LHCN-M2 (cell line): ENCODE data around the gene AFDN. TPM values are rescaled to one million over a fixed set of nuclear protein-coding genes. Genes with fewer than 3 reads are reported as not detected.
A peak's percentile ranks its signal among the peaks of the same experiment; 100 is the strongest.

Source experiments
- DNase-seq: peaks from one replicate; pipeline ENCODE4 v3.0.0-alpha.2; 2012; ENCODE audit warnings: low read depth
- total RNA-seq: library from RNA; depleted of rRNA; stranded (reverse); fragments of >200 nt; gene quantifications from 2 replicates; pipeline ENCODE4 v1.2.3, GENCODE V29; 2014

AFDN gene
- total RNA-seq, 1 experiment from 2014 or later, result 35.5 TPM

DNA sequence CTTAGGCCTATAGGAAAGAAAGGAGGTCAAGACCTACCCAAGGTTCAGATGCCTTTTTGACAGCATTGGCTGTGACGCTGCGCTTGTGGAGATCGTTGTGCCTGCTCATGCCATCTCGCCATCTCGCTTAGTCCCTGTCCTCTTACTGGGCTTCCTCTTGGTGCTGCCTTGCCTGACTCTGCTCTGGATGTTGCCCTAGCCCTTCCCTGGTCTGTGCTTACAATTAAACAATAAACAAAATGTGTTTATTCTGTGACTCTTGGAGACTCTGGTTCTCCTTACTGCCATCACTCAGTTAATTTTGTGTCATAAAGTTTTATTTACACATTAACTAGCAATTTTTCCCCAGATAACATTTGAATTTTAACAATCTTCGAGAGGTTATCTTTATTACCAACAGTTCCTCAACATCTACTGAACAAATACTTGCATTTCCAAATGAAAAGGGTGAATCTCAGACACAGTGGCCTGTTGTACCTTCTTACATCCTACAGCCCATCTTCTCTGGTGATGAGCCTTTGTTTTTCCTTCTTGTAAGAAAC, 11.6 kb downstream of the AFDN start:
- DNase-seq, result no peak

DNA sequence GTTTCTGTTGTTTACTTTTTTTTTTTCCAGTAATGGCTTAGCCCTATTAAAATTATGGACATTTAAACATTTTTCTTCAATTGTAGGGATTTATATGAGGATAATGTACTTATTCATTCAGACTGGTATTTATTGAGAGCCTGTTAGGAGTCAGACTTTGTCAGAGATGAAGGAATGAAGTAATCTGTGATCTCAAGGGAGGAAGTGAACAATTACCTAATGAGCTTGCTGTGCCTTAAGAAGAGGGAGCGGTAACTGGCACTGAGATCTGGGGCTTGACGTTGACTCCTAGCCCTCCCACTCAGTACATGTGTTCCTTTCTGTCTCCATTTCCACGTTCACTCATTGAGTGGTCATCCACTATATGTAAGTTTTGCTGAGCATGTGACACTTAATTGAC, 12.6 kb downstream of the AFDN start:
- DNase-seq, result no peak

DNA sequence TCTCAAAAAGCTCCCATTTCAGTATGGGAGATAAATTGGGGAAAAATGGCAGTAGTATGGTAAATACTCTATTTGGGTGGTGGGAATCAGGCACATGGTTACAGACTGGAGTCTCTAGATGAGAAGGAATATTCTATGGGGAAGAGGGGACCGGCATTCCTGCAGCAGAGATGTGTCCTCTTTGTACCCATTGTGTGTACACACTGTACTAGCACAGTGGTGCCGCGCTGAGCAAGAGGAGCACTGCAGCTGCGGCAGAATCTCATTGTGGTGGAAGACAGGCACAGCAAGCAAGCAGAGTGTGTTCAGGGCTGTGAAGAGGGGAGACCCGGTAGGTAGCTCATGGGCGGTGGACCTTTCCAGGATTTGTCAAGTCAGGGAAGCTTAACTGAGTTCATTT, 13.0 kb downstream of the AFDN start:
- DNase-seq, result no peak

DNA sequence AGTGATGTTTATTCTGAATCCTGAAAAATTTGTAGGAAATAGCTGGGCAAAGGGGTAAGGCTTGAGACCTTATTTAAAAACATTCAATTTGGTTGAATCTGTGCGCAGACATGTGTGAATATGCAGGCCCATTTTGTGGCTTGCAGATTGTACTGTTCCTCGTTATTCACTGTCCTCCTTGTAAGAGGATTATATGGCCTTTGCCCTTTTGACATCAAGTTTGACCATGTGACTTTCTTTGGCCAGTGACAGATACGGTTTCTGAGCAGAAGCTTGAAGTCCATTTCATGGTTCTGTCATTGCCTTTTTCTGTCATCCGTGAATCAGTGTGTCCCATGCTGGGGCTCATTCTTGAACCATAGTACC, 13.4 kb downstream of the AFDN start:
- DNase-seq, result no peak

DNA sequence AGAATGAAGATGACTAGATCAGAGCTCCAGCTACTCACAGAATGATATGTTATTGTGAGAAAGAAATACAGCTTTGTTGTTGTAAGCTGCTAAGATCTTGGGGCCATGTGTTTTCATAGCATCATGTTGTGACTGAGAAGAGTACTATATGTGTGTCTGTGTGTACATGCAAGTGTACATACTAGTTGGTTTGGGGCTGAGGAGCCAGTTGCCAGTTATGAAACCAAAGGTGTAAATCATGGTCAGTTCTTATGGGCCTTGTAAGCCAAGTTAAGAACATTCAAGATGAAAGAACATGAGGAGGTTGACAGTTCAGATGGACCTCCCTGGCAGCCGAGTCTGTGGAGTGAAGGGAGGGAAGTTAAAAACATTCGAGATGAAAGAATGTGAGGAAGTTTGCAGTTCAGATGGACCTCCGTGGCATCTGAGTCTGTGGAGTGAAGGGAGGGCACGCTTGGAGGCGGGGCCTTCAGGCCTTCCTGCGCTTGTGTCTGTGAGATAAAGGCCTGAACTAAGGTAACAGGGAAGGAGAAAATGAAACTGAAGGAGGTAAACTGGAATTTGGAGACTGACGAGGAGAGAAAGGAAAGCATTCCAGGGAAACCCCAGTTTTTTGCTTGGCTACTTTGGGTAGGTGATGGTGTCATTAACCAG, 13.9 kb downstream of the AFDN start:
- no peak for DNase-seq

DNA sequence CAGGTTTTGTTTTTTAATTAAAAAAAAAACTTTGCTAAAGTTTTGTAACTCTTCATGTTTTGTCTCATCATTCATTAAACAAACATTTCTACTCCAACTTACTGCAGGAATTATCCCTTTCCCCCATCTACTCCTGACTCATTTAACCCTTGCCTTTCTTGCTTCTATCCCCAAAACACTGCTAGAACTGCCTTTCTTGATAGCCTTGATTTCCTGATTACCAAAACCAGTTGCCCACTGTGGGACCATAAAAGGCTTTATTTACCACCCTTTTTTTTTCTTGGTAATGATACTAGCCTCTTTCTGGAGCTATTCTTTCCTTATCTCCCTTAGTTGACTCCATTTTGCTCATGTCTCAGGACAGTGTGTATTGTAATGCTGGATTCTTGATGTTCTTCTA, 15.3 kb downstream of the AFDN start:
- DNase-seq, result no peak

DNA sequence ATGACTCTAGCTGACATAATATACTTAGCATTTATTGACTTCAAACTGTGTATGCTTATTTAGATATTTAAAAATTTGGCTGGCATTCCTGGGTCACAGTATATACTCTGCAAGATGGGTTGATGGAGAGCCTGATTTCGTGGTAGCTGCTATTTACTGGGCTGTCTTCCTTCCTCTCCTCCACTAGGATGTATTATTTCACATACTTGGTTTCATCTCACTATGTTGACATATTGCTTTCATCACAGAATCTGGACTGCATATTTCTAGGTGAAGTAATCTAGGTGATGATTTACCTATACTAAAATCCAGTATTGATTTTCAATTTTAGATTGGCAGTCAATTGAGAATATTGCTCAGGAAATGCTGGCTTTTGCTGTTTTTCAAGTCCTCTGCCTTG, 15.7 kb downstream of the AFDN start:
- DNase-seq, result no peak

DNA sequence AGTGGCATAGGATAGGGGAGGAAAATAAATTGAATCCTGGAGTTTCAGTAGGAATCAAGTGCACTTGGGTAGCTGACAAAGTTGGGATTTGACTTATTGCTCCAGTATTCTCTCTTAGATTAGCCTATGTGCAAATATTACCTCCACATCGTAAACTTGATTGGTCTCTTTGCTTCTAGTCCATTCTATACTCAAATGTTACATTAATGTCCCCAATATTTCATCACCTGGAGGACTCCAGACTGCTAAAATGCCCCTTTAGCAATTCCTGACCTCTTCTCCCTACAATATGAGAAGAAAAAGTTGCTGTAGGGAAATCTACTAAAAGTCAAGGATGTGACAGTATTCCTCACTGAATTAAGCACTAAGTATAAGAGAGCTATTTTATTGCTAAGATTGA, 16.3 kb downstream of the AFDN start:
- DNase-seq, result no peak

DNA sequence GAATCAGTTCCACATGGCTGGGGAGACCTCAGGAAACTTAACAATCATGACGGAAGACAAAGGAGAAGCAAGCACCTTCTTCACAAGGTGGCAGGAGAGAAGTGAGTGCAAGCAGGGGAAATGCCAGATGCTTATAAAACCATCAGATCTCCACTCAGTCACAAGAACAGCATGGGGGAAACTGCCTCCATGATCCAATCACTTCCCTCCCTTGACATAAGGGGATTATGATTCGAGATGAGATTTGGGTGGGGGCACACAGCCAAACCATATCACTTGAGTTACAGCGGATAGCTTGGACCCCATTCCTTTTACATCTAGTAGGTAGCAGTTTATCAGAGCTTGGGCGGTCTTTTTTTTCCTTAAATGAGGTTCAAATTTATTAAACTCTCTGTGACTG, 19.1 kb downstream of the AFDN start:
- no peak for DNase-seq

DNA sequence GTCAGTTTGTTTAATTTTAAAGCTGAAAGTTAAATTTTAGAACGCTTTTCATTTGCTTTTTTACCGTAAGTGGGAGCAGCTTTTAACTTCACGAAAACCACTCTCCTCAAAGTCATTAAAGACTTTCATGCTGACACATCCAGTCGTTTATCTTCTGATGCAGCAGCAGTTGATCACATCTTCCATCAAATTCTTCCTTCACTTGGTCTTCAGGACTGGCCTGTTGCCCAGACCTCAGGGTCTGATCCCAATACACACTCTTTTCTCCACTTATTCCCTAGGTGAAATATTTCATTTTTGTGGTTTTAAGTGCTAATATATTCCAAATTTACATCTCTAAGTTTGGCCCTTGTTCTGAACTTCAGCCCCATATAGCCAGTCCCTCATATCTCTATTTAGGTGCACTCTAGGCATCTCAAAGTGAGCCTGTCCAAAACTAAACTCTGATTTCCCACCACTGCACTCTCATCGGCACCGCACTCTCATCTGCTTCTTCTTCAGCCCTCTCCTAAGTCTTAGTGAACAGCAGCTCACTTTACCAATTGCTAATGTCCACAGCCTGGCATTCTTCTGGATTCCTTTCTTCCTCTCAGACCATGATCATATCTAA, 20.4 kb downstream of the AFDN start:
- no peak for DNase-seq

DNA sequence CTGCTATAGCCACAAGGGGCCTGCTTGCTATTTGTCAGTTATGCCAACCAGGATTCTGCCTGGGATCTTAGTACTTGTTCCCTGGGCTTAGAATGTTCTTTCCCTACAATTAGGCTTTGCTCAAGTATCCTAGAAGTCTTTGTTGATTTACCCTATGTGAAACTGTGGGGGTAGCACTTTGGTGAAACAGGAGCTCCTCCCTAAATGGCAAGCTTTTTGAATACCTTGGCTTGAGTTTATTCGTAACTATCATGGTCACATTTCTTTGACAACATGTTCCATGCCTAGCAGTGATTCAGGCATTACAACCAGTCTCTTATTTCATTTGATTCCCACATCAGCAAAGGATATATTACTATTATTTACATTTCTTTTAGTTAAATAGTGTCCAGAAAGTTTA, 21.2 kb downstream of the AFDN start:
- no peak for DNase-seq

DNA sequence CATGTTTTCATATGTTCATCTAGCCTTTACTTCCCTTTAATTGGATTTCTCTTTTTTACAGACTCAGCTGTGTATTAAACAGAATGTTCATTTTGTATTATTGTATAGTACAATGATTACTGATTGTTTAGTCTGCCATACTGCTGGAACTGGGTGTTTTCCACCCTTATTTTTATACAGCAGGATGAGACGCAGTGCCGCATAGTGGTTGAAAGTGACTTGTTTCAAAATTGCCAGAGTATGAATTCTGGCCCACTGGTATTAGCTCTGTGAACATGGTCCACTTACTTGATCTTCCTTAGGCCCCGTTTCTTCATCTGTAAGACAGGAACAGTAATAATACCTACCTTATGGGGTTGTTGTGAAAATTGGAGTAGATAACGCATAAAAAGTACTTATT, 22.1 kb downstream of the AFDN start:
- DNase-seq, result no peak

DNA sequence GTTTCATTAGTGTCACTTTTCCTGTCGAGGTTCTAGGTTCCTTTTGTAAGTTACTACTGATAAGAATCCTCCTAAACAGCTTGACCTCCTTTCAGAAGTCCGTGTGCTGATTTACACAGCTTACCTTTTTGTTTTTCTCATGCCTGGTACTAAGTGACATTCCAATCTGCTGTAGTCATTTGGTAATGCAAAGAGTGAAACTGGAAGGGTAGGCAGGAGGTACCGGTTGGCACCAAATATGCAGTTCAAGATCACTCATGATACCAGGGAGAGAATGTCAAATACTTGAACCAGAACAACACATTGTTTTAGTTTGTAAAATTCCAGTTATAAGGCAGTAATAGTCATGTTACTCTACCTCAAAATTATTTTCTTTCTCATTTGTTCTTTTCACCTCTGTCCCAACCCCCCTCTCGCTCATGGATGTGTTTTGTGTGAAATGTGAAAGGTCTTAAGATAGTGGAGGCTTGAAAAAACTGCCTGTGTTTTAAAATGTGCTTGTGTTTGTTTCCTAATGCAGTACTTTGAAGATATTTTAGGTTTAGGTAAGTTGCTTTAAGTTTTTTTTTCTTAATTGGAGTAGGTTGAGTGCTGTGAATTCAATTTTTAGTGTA, 23.2 kb downstream of the AFDN start:
- DNase-seq, result peak; percentile 50

DNA sequence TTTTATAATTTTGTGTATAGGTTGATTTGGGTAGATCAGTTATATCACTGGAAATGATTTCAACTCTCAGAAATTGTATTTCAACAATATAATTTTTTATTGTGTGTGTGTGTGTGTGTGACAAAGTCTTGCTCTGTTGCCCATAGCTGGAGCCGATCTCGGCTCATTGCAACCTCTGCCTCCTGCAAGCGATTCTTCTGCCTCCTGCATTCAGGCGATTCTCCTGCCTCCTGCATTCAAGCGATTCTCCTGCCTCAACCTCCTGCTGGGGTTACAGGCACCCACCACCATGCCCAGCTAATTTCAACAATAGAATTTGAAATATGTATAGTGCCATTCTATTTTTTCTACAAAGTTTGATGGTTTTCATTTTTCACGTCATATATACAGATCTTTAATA, 24.1 kb downstream of the AFDN start:
- no peak for DNase-seq

DNA sequence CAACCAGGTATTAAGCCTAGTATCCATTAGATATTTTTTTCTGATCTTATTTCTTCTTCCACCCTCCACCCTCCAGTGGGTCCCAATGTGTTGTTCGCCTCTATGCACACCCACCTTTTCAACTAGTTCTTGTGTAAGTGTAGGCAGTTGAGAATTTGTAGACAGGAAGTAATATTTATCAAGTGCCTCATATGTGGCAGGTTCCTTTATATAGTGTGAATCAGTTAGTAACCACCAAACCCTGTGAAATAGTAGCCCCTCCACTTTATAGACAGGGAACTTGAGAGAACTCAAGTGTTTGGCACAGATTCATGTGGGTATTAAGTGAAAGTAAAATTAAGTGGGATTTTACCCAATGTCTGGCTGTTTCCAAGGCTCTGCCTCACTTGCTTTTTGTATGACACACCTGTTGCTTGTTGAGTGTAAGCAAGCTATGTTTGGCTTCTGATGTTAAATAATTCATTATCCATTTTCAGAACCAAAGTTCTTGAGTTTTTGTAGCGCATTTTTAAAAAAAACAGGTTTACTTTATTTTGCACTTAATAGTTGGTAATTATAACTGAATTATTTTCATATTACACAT, 24.8 kb downstream of the AFDN start:
- no peak for DNase-seq

DNA sequence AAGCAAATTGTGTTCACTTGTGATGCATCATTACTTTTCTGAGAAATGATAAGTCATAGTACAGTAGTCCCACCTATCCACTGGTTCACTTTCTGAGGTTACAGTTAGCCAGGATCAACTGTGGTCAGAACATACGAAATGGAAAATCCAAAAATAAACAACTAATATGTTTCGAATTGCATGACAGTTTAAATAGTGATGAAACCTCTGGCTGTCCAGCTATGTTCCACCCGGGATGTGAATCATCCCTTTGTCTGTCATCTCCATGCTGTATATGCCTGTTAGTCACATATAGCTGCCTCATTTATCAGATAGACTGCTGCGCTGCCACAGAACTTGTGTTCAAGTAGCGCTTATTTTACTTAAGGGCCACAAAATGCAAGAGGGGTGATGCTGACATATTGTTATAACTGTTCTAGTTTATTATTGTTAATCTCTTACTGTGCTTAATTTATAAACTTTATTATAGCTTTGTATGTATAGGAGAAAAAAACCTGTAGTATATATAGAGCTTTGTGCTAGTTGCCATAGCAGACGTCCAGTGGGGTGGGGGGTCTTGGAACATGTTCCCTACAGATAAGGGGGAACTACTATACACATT, 29.2 kb downstream of the AFDN start:
- DNase-seq, result peak; percentile 96

DNA sequence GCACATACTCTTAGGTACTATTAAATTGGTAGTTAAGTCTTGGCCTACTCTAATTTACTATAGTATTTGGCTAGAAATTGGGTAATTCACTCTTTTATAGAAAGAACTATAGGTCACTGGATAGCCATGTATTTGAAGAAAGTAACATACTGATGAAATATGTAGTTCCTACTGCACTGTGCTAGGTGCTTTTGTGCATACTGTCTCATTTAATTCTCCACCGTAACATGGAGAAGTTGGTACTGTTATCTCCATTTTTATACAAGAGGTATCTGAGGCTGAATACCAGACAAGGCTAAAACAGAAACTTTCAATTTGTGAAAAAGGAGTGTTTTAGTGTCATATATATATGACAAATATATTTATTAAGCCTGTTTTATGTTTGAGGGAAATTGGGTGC, 29.8 kb downstream of the AFDN start:
- DNase-seq, result no peak

DNA sequence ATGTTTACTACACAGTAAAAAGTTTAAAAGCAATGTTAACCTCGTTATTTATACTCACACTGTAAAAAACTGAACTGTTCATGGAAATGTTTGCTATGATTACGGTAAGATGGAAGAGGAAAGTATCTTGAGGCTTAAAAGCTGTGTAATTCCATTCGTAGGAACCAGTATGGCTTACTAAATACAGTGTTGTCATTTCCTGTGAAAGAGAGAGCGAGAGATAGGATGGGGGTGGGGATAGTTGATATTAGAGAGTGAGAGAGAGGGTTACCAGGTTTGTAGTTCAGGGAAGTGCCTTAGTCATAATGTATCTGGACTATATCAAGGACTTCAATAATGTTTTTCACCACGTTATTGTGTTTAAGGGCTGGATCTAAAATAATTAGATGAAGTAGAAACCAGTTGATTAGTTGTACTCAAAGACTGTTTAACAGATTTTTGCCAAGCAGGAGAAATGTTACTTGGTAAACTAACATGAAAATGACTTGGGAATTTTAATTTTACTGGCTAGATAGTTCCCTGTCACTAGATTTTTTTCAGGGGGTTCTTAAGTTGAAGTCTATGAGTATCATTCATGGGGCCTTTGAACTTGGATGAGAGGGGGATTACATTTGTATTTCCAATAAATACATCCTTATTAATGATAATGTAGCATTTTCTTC, 30.4 kb downstream of the AFDN start:
- DNase-seq, result peak; percentile 37

DNA sequence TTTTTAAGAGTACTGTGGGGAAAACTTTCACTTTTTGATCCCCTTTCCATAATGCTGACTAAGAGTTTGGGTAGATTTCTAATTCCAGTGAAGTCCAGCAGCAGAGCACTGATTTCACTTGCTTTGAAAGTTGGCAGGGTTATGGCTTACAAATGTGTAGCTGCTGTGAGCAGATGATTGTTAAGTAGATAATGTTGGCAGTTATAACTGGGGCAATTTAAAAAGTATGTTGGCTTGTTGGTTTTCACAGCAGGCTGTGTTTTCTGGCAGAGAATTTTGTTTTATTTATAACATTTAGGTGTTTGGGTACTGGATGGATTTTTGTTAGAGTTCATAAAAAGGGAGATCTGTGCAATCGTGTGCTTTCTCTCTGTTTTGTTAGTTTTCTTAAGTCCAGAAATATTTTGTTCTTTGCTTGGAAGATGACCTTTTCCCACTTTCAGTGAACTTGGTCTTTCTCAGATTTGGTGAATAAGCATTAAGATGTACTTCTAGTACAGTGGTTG, 31.4 kb downstream of the AFDN start:
- DNase-seq, result peak; percentile 65

DNA sequence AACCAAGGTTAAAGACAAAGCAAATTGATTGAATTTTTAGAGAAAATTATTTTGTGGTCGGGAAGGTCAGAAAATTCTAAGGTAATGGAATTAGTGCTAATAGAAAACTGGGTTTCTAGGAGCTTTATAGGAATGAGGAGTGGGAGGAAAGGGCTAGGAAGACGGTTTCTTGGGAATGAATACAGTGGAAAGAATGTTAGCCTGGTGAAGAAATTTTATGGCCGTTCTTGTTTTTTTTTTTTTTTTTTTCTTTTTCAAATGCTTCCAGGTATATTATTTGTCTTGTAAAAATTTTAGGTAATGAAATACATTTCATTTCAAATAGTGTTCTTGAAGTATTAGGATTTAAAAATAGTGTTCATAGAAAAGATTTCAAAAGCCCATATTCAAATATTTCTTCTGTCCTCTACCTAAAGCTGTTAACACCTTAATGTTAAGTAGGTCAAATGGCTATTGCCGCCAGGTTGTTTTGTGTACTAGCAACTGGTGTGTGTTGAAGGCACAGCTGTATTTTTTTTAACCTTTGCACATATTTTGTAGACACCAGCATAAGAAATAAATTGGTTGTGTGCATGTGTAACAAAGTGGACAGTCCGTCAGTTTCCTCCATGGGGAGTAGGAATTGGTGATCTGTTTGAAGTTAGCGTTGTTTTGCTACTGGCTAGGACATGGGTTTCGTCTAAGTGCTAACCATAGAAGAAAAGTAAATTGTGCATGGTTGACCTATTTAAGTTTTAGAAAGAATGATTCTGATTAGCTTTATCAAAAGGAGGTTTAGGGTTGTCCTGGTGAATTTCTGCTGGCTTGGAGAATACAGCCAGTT, 32.3 kb downstream of the AFDN start:
- DNase-seq, result no peak
